Right cardiac atrium (tissue), 5 donors: ENCODE data around the gene CAP1. TPM values are rescaled to one million over a fixed set of nuclear protein-coding genes. Genes with fewer than 3 reads are reported as not detected.

Source experiments
- ATAC-seq, 2 donors: fragments of 200-7000 bp; cut with Tn5 transposase; one replicate each; pipeline versions ENCODE4 v1.8.0 to v1.9.1; 2020; ENCODE audit warnings: moderate library complexity in 2 of 2, mild to moderate bottlenecking in 1 of 2
- DNase-seq, 3 donors: peaks; one replicate each; pipeline ENCODE4 v3.0.0-alpha.2; 2020
- H3K27ac ChIP-seq: one replicate; pipeline ENCODE4 v1.5.1; 2013; ENCODE audit warnings: mild to moderate bottlenecking, low read length, control low read depth, moderate library complexity
- H3K27me3 ChIP-seq: one replicate; pipeline ENCODE4 v1.6.1; 2013; ENCODE audit not compliant: control insufficient read depth, insufficient read depth
- H3K4me1 ChIP-seq: one replicate; pipeline ENCODE4 v1.6.1; 2013; ENCODE audit warnings: low read length; ENCODE audit not compliant: control insufficient read depth, insufficient read depth
- H3K4me3 ChIP-seq: one replicate; pipeline ENCODE4 v1.5.1; 2013; ENCODE audit warnings: low read length, control low read depth
- H3K9me3 ChIP-seq: one replicate; pipeline ENCODE4 v1.6.1; 2013; ENCODE audit warnings: low read length; ENCODE audit not compliant: control insufficient read depth
- WGBS: extraction: QIAGEN DNeasy Blood & Tissue Kit; methylation state at CpG from one replicate; pipeline ENCODE4 v1.1.7; 2013; 5-methylcytosine and 5-hydroxymethylcytosine counted together
- intact Hi-C, 4 donors: fragments of 100-400 bp; cut with DNase I; formaldehyde crosslinking; loops; one replicate each; pipeline versions ENCODE4 v1.11.0 to v1.14.0; 2022 to 2023
- polyA plus RNA-seq: library from polyadenylated mRNA; stranded (reverse); fragments of 200-250 nt; gene quantifications from one replicate; pipeline ENCODE4 v1.2.3, GENCODE V29; 2013
- total RNA-seq, 4 donors: library from RNA; stranded (reverse); fragmentation: NEBNext Ultra II Directional; extraction: Animal tissue kit (Norgen Biotek cat#: 25700); gene quantifications; one replicate each; pipeline ENCODE4 v1.2.1, GENCODE V29; 2021
- donor health status: healthy with polysubstance abuse.
- donor health status: DM: no; HTN: yes; CAD: no.
- donor health status: DM: no; HTN: no; CAD: no.
- donor health status: DM: no; HTN: yes; CAD: no; lungs with severe emphysema.
- donor health status: DM: yes; HTN: yes; CAD: no.

CAP1 gene
- total and polyA plus RNA-seq, 5 donors = 43.8 to 118 (median 89.5) TPM

GRCh38 chr1:40058453-40059337, 18.2 kb downstream of the CAP1 start:
- 63% methylated on average over 7 of the region's 7 CpGs for WGBS
- Histone ChIP-seq H3K4me3 (no peak overlapping the region), H3K9me3 (no peaks in the 10 kb centered on the region), H3K4me1 (peaks cover 18% of the 10 kb centered on the region), H3K27ac (no peak overlapping the region), H3K27me3 (no peaks in the 10 kb centered on the region)
- intact Hi-C loops = no loop called here
- DNase-seq = no peak
- ATAC-seq = peak in 1 of 2 donors; percentile 47

GRCh38 chr1:40059338-40059959, 18.9 kb downstream of the CAP1 start:
- peak overlapping the region; percentile 80 for H3K27ac ChIP-seq
- H3K4me1 ChIP-seq = peaks cover 16% of the 10 kb centered on the region

GRCh38 chr1:40059960-40060750, 19.6 kb downstream of the CAP1 start:
- Histone ChIP-seq H3K9me3 (no peaks in the 10 kb centered on the region), H3K4me1 (peaks cover 16% of the 10 kb centered on the region), H3K27ac (peak overlapping the region; percentile 80), H3K27me3 (no peaks in the 10 kb centered on the region), H3K4me3 (no peak overlapping the region)
- WGBS = 46% methylated on average over 7 of the region's 7 CpGs
- no peak for DNase-seq
- intact Hi-C loops = no loop called here
- peak in 1 of 2 donors; percentile 3 for ATAC-seq

More at GRCh38 chr1:40059338-40059959, 18.9 kb downstream of the CAP1 start:
- intact Hi-C loops = no loop called here
- 47% methylated on average over 4 of the region's 4 CpGs for WGBS
- no peaks in the 10 kb centered on the region for H3K27me3 ChIP-seq
- H3K9me3 ChIP-seq = no peaks in the 10 kb centered on the region
- ATAC-seq = peak; percentile 71 to 88
- no peak for DNase-seq
- H3K4me3 ChIP-seq = no peak overlapping the region

GRCh38 chr1:40064797-40065499, 24.4 kb downstream of the CAP1 start:
- no peak for DNase-seq
- Histone ChIP-seq H3K4me3 (no peak overlapping the region), H3K9me3 (no peaks in the 10 kb centered on the region), H3K4me1 (peaks cover 4% of the 10 kb centered on the region), H3K27ac (no peak overlapping the region), H3K27me3 (no peaks in the 10 kb centered on the region)
- 81% methylated on average over 2 of the region's 2 CpGs for WGBS
- ATAC-seq = no peak
- intact Hi-C loops = no loop called here

- Histone ChIP-seq H3K9me3 (no peaks in the 10 kb centered on the region), H3K27ac (no peak overlapping the region), H3K27me3 (no peaks in the 10 kb centered on the region), H3K4me3 (no peak overlapping the region), H3K4me1 (no peaks in the 10 kb centered on the region)
- intact Hi-C loops = no loop called here
- 69% methylated on average over 2 of the region's 2 CpGs for WGBS
- no peak for DNase-seq
- ATAC-seq = no peak
These were observed 26.5 kb downstream of the CAP1 start for GRCh38 chr1:40067023-40067422.

GRCh38 chr1:40067851-40068250, 27.3 kb downstream of the CAP1 start:
- H3K4me1 ChIP-seq = no peaks in the 10 kb centered on the region
- H3K4me3 ChIP-seq = no peak overlapping the region
- DNase-seq (no peak), ATAC-seq (no peak)
- 74% methylated on average over 3 of the region's 3 CpGs for WGBS
- intact Hi-C loops = no loop called here
- no peaks in the 10 kb centered on the region for H3K9me3 ChIP-seq
- no peaks in the 10 kb centered on the region for H3K27me3 ChIP-seq
- no peak overlapping the region for H3K27ac ChIP-seq

- Histone ChIP-seq H3K27me3 (no peaks in the 10 kb centered on the region), H3K27ac (no peak overlapping the region), H3K4me1 (no peaks in the 10 kb centered on the region), H3K4me3 (no peak overlapping the region), H3K9me3 (no peaks in the 10 kb centered on the region)
- no peak for DNase-seq
- intact Hi-C loops = no loop called here
- ATAC-seq = no peak
These were observed 31.6 kb downstream of the CAP1 start for GRCh38 chr1:40072142-40072541.

- no peak for DNase-seq
- Histone ChIP-seq H3K4me3 (no peak overlapping the region), H3K27ac (no peak overlapping the region), H3K27me3 (no peaks in the 10 kb centered on the region), H3K4me1 (no peaks in the 10 kb centered on the region), H3K9me3 (no peaks in the 10 kb centered on the region)
- WGBS = 84% methylated on average over 4 of the region's 4 CpGs
- intact Hi-C loops = no loop called here
- no peak for ATAC-seq
These were observed 32.5 kb downstream of the CAP1 start for GRCh38 chr1:40073062-40073461.

GRCh38 chr1:40075266-40075665, 34.7 kb downstream of the CAP1 start:
- no peaks in the 10 kb centered on the region for H3K9me3 ChIP-seq
- DNase-seq = no peak
- intact Hi-C loops = no loop called here
- H3K4me3 ChIP-seq = no peak overlapping the region
- no peaks in the 10 kb centered on the region for H3K4me1 ChIP-seq
- 82% methylated on average over 4 of the region's 4 CpGs for WGBS
- no peak for ATAC-seq
- H3K27me3 ChIP-seq = no peaks in the 10 kb centered on the region
- no peak overlapping the region for H3K27ac ChIP-seq

- ATAC-seq (peak; percentile 50 to 51), DNase-seq (no peak)
- H3K27me3 ChIP-seq = no peaks in the 10 kb centered on the region
- H3K4me3 ChIP-seq = no peak overlapping the region
- WGBS = 55% methylated on average over 5 of the region's 5 CpGs
- H3K27ac ChIP-seq = peak overlapping the region; percentile 61
- no peaks in the 10 kb centered on the region for H3K9me3 ChIP-seq
- no peaks in the 10 kb centered on the region for H3K4me1 ChIP-seq
- intact Hi-C loops = no loop called here
These were observed 36.4 kb downstream of the CAP1 start for GRCh38 chr1:40076895-40077312.
